Fibroblast of peridontal ligament (primary cell): ENCODE measurements around the gene SMC3.
A peak's percentile ranks its signal among the peaks of the same experiment; 100 is the strongest.
"Not testable (repeated sequence)": the region's sequence is repeated elsewhere in the genome, so short reads cannot be mapped to it uniquely, and the experiment has no call there.

Experiments
- DNase-seq: peaks from one replicate; pipeline ENCODE4 v3.0.0-alpha.2; 2010; ENCODE audit errors: extremely low read depth

The SMC3 gene

DNA sequence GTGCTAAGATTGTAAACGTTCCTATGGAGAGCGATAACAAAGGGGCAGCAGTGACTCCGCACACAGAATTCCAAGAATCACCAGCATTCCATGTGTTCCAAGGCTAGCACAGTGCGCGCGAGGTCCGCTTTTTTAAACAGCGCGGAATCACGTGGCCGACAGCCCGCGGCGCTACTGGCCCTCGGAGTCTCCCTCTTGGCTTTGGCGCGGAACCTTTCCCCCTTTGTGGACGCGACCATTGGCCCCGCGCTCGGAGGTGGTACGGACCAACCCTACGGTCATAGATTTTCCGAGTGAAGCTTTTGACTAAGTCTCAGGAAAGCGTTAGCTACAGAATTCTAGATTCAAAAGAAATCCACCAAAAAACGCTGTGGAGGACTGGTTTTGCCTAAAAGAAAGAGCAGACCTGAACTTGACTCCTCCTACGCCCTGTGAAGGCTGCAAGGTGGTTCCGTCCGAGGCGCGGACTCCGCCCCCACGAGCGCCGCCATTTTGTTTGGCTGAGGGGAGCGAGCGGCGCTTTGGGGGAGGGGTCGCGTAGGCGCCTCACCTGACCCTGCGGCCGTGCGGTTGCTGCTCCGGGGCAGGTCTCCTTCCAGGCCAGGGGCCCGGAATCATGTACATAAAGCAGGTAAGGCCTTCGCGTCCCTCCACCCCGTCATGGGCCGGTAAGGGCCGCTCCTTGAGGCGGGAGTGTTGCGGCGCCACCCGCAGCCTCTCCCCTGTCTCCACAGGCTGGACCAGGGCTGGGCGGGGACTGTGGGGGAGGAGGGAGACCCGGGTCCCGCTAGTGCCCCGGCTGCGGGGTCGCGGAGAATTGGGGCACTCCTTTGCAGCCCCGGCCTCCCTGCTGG lies at the start of gene SMC3:
Gene SMC3 (plus strand): TSS at position 495 of the 854 bp plus-strand sequence. CDS start 122 bp downstream, at position 617.
- DNase-seq = peak; percentile 95

- DNase-seq = peak; percentile 30
Observed at GRCh38 chr10:110522365-110522988, 45.0 kb upstream of the SMC3 start.

- no peak for DNase-seq
Observed at GRCh38 chr10:110523736-110524135, 43.8 kb upstream of the SMC3 start.

DNA sequence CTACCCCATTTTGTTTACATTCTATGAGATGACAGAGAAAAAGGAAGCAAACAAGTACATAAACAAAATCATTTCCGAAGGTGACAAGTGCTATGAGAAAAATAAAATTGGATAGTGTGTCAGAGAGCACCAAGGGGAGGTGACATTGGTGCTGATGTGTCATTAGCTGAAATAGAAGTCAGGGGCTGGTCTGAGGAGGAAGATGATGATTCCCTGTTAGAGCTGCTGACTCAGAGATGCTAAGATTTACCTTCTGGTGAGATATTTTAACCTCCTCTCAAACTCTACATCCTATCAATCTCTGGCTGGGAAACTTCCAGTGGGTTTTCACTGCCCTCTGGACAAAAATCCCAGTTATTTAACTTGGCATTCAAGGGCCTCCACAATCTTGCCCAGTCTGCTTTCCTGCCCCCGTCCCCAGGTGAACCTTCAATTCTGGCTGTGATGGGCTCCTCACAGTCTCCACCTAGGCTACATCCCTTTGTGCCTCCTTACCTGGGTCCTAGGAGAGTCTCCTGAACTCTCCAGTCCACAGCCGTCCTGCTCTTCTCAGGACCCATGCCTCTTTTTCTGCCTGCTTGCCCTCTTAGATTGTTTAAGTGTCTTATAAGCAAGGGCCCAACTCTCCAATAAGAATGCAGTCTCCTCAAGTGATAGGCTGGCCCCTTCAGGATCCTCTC lies 43.2 kb upstream of the SMC3 start:
- DNase-seq = no peak

DNA sequence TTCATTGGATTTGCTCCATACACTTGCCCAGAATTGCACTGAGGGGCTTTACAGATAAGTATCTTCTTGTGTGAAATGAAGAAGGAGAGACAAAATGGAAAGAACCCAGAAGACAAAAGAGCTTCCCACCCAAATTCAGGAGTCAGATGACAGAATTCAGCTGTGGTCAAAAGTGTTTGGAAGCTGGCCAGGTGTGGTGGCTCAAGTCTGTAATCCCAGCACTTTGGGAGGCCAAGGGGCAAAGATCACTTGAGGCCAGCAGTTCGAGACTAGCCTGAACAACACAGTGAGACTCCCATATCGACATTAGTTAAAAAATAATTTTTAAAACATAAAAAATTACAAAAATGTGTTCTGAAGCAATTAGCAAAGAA lies 42.6 kb upstream of the SMC3 start:
- DNase-seq = peak; percentile 26

DNA sequence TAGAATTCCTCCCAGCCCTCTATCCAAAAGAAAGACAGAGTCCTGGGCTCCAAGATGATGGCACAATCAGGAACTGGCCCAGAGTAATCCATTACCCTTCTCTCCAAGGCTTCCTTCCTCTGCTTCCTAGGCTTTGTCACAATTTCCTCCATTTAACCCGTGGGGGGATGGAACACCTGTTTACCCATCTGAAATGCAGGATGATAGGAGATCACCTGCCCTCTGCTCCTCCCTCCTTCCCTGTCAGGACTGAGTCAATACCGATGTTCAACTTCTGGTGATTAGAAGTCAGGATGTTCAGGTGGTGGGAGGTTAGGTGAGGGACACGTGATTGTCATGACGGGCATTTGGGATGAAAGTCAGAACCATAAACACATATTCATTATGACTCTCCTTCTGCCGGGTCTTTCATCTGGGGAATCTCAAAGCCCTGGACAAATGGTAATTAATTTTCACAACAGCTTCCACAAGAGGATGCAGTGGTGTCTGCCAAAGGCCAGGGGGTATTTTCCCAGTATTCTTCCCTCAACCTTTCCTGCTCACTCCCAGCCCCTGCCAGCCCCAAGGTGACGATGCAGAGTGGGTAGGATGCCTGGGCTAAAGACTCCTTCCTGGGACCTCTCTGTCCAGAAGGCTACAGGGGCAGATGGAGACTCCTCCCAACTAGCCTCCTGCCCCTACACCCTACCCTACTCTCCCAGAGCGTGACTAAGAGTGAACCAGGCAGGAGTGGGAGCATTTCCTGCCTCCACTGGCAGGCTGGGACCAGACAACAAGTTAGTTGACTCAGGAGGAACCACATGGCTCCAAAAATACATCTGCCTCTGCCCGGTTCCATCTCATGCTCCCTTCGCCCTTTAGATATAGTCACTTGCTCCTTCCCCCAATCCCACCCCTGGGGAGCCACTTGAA lies 41.9 kb upstream of the SMC3 start:
- DNase-seq = peak; percentile 41

DNA sequence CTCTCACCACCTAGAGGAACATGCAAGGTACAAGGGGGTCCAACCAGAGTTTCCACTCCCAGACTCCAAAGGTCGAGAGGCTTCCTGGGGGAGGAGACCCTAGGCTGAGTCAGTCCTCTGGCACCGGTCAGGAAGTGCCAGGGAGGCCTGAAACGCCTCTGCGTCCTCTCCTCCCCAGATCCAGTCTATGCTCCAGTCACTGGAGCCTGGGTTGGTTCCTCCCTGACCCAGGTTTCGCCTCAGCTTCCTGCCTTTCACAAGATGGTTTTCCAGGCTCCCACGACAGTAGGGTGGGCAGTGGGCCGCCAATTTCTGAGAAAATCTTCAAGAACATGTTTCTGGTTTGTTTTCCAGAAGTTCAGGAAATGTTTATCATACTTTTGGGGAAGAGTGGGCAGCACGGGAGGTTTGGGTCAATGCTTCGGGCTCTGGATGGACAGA lies 39.7 kb upstream of the SMC3 start:
- DNase-seq = peak; percentile 49

DNA sequence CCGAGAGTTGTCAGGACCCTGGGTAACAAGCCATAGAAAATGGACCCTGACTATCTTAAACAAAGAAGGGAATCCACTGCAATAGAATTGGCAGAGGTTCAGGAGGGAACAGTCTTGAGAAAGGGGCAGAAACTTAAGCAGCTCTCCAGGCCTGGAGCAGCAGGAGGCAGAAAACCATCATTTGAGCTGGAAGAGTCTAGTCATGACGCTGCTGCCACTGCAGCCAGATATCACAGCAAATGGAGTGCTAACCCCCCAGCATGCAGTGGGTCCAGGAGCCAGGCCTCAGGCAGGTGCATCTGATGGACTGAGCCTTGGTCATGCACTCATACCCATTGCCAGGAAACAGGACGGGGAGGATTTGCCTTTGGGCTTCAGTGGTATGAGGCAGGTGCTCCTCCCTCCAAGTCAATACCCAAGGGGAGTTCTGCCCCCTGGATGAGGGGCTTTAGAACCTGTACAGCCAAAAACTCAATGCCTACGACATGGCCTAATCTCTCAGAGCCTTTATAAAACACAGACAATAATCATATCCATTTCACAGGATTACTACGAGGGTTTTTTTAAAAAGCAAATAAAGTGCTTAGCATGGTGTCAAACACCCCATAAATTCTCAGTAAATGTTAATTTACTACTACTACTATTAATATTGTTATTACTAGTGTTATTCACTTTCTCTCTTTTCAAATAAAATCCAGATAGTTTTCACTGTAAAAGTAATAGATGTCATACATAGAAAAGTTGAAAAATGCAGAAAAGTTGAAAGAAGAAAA lies 39.1 kb upstream of the SMC3 start:
- peak; percentile 71 for DNase-seq

DNA sequence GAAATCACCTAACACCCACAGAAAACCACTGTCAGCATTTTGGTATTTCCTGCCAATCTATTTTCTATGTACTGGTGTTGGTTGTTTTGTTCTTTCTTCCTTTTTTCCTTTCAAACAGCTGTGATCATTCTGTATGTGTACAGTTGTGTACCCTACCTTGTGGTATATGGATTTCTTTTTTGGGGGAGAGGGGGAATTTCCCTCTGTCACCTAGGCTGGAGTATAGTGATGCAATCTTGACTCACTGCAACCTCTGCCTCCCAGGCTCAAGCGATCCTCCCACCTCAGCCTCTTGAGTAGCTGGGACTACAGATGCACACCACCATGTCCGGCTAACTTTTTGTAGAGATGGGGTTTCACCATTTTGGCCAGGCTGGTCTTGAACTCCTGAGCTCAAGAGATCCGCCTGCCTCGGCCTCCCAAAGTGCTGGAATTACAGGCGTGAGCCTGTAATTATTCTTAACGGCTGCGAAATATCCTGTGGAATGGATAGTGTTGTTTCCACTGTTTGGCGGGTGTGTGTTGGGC lies 38.4 kb upstream of the SMC3 start:
- DNase-seq = not testable (repeated sequence)

GRCh38 chr10:110529596-110530011 lies 37.9 kb upstream of the SMC3 start:
- DNase-seq = no peak

- peak; percentile 42 for DNase-seq
Observed at GRCh38 chr10:110530131-110530831, 37.2 kb upstream of the SMC3 start.

GRCh38 chr10:110531687-110532086 lies 35.8 kb upstream of the SMC3 start:
- DNase-seq = no peak

DNA sequence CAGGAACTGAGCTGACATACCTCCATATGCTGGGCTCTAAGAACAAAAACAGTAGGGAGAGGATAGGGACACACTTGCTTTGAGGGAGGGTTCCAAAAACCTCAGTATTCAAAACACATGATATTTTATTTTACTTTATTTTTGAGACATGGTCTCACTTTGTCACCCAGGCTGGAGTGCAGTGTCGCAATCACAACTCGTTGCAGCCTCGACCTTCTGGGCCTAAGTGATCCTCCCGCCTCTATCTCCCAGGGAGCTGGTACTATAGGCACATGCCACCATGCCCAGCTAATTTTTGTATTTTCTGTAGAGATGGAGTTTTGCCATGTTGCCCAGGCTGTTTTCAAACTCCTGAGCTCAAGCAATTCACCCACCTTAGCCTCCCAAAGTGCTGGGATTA lies 34.9 kb upstream of the SMC3 start:
- not testable (repeated sequence) for DNase-seq

GRCh38 chr10:110533149-110533548 lies 34.3 kb upstream of the SMC3 start:
- no peak for DNase-seq

DNA sequence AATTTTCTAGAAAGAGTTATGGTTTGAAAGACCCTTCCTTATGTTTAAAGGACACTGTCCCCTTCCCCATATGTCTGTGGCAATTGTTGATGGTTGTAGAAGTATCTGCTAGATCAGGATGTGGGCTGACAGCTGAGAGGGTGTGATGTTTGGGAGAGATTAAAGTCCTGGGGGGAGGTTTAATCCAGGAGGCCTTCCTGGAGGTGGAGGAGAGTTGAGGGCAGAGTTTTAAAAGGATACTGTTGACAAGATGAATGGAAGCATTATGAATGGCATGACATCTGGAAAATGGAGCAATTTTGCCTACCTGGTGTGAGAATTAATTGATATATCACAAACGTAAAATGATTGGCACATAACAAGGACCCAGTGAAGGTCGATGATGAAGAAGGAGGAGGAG lies 32.9 kb upstream of the SMC3 start:
- DNase-seq = no peak

- DNase-seq = peak; percentile 59
Observed at GRCh38 chr10:110535958-110536891, 31.3 kb upstream of the SMC3 start.

GRCh38 chr10:110539091-110539490 lies 28.4 kb upstream of the SMC3 start:
- no peak for DNase-seq

- DNase-seq = no peak
Observed at GRCh38 chr10:110540031-110540430, 27.5 kb upstream of the SMC3 start.
